Upper lobe of right lung (tissue), 1 donor: ENCODE data around the gene FHL5. TPM values are rescaled to one million over a fixed set of nuclear protein-coding genes. Genes with fewer than 3 reads are reported as not detected.
A peak's percentile ranks its signal among the peaks of the same experiment; 100 is the strongest.

Experiments
- ATAC-seq: fragments of 200-7000 bp; cut with Tn5 transposase; one replicate; pipeline ENCODE4 v1.9.1; 2020; ENCODE audit warnings: mild to moderate bottlenecking, moderate library complexity
- DNase-seq: peaks from one replicate; pipeline ENCODE4 v3.0.0-alpha.2; 2020
- H3K27ac ChIP-seq: fragments of 200-600 bp; one replicate; pipeline ENCODE4 v1.8.0; 2022
- H3K27me3 ChIP-seq: fragments of 200-600 bp; one replicate; pipeline ENCODE4 v1.8.0; 2022; ENCODE audit warnings: mild to moderate bottlenecking
- H3K36me3 ChIP-seq: fragments of 200-600 bp; one replicate; pipeline ENCODE4 v1.8.0; 2022
- H3K4me1 ChIP-seq: fragments of 200-600 bp; one replicate; pipeline ENCODE4 v1.8.0; 2022
- H3K4me3 ChIP-seq: fragments of 200-600 bp; one replicate; pipeline ENCODE4 v1.8.0; 2022; ENCODE audit warnings: mild to moderate bottlenecking
- H3K9me3 ChIP-seq: fragments of 200-600 bp; one replicate; pipeline ENCODE4 v1.8.0; 2022
- intact Hi-C: fragments of 100-400 bp; cut with DNase I; formaldehyde crosslinking; loops from one replicate; pipeline ENCODE4 v1.11.0; 2022
- long read RNA-seq: library from polyadenylated mRNA; unstranded; transcript quantifications from one replicate; pipeline ENCODE4 v2.0.0, GENCODE V29; 2021
- total RNA-seq: library from RNA; stranded (reverse); fragmentation: NEBNext Ultra II Directional; extraction: Animal tissue kit (Norgen Biotek cat#: 25700); gene quantifications from one replicate; pipeline ENCODE4 v1.2.1, GENCODE V29; 2021
- TF ChIP-seq, protein P1 (sequence below): fragments of 200-600 bp; IDR thresholded peaks from one replicate; pipeline ENCODE4 v1.8.0; 2022; ENCODE audit warnings: antibody characterized with exemption
- donor health status: DM: no; HTN: yes; CAD: no; lungs with severe emphysema.

Gene FHL5, protein sequence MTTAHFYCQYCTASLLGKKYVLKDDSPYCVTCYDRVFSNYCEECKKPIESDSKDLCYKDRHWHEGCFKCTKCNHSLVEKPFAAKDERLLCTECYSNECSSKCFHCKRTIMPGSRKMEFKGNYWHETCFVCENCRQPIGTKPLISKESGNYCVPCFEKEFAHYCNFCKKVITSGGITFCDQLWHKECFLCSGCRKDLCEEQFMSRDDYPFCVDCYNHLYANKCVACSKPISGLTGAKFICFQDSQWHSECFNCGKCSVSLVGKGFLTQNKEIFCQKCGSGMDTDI
- 40.1 TPM for total RNA-seq
- long read RNA-seq, partial matches to known transcripts = 45 of 57 reads
- long read RNA-seq, other reads (novel, unspliced or antisense) = 12 of 57 reads

DNA sequence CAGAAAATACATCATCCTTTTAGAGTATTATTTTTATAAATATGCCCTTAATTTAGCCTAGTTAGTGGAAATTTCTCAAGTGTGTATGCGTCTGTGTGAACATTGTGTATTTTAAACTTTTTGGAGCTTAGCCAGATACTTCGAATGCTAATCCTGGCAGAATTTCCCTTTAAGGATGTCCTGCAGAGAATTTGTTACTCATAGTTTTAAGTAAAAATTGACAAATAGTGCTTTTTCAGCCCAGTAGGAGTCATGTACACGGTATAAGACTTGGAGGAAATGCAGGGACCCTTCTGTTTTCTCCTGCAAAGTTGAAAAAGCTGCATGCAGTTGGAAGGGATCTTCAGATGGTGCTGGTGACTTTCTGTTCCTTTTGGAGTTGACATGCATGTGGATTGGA lies at the start of gene FHL5:
FHL5 (plus strand) TSS at position 243 of the 400 bp plus-strand sequence. CDS start 40,486 bp downstream, outside the sequence.
- no peak for ATAC-seq
- H3K4me1 ChIP-seq = no peaks in the 10 kb centered on the region
- no peaks in the 10 kb centered on the region for H3K36me3 ChIP-seq
- H3K27me3 ChIP-seq = no peaks in the 10 kb centered on the region
- peak within 1 kb of the TSS; percentile 30 for H3K4me3 ChIP-seq
- no peak for DNase-seq
- H3K9me3 ChIP-seq = no peaks in the 10 kb centered on the region
- H3K27ac ChIP-seq = no peak within 1 kb of the TSS
- TF ChIP-seq, protein P1, sequence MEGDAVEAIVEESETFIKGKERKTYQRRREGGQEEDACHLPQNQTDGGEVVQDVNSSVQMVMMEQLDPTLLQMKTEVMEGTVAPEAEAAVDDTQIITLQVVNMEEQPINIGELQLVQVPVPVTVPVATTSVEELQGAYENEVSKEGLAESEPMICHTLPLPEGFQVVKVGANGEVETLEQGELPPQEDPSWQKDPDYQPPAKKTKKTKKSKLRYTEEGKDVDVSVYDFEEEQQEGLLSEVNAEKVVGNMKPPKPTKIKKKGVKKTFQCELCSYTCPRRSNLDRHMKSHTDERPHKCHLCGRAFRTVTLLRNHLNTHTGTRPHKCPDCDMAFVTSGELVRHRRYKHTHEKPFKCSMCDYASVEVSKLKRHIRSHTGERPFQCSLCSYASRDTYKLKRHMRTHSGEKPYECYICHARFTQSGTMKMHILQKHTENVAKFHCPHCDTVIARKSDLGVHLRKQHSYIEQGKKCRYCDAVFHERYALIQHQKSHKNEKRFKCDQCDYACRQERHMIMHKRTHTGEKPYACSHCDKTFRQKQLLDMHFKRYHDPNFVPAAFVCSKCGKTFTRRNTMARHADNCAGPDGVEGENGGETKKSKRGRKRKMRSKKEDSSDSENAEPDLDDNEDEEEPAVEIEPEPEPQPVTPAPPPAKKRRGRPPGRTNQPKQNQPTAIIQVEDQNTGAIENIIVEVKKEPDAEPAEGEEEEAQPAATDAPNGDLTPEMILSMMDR = no peak
- intact Hi-C loops = no loop called here

DNA sequence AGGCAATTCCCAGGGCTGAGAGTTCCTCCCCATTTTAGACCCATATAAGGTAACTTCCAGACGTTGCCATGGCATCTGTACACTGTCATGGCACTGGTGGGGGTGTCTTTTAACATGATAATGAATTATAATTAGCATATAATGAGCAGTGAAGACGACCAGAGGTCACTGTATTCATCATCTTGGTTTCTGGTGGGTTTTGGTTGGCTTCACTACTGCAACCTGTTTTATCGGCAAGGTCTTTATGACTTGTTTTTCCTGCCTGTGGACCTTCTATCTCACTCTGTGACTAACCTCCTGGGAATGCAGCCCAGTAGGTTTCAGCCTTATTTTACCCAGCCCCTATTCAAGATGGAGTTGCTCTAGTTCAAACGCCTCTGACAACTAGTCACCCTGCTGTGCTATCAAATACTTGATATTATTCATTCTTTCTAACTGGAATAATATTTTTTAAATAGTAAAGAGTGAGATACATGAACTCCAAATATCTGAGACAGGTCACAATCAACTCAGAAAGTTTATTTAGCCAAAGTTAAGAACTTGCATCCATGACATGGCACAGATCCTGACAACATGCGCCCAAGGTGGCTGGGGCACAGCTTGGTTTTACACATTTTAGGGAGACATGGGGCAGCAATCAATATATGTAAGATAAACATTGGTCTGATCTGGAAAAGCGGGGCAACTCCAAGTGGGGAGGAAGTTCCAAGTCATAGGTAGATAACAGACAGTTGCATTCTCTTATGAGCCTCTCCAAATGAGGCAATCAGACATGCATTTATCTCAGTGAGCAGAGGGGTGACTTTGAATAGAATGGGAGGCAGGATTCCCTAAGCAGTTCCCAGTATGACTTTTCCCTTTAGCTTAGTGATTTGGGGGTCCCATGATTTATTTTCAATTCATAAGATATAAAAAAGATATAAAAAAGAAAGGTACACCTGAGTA lies 42.5 kb upstream of the FHL5 start:
- Histone ChIP-seq H3K4me1 (peaks cover 25% of the 10 kb centered on the region), H3K36me3 (peaks cover 19% of the 10 kb centered on the region), H3K27ac (peak overlapping the region; percentile 99), H3K4me3 (peak overlapping the region; percentile 90), H3K9me3 (no peaks in the 10 kb centered on the region), H3K27me3 (no peaks in the 10 kb centered on the region)
- intact Hi-C loops = no loop called here
- no peak for DNase-seq
- TF ChIP-seq, protein P1 = no peak
- ATAC-seq = no peak

DNA sequence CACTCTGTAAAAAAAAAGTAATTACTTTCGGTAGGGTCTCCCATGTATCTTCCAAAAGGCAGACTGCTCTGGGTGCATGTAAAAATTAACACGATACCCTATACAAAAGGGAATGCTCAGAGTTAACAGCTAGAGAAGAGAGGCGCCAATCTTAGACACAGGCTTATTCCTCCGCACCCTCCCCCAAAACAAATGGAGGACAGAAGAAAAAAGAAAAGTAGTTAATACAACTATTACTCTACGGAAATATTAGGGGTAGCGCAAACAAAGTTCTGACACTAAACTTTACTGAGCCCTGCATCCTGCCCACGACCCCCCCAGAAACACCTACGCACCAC lies 41.7 kb upstream of the FHL5 start:
- intact Hi-C loops = no loop called here
- Histone ChIP-seq H3K27me3 (no peaks in the 10 kb centered on the region), H3K36me3 (peaks cover 27% of the 10 kb centered on the region), H3K4me1 (peaks cover 25% of the 10 kb centered on the region), H3K4me3 (peak overlapping the region; percentile 90), H3K9me3 (no peaks in the 10 kb centered on the region), H3K27ac (peak overlapping the region; percentile 99)
- no peak for ATAC-seq
- no peak for DNase-seq
- TF ChIP-seq, protein P1 = no peak

DNA sequence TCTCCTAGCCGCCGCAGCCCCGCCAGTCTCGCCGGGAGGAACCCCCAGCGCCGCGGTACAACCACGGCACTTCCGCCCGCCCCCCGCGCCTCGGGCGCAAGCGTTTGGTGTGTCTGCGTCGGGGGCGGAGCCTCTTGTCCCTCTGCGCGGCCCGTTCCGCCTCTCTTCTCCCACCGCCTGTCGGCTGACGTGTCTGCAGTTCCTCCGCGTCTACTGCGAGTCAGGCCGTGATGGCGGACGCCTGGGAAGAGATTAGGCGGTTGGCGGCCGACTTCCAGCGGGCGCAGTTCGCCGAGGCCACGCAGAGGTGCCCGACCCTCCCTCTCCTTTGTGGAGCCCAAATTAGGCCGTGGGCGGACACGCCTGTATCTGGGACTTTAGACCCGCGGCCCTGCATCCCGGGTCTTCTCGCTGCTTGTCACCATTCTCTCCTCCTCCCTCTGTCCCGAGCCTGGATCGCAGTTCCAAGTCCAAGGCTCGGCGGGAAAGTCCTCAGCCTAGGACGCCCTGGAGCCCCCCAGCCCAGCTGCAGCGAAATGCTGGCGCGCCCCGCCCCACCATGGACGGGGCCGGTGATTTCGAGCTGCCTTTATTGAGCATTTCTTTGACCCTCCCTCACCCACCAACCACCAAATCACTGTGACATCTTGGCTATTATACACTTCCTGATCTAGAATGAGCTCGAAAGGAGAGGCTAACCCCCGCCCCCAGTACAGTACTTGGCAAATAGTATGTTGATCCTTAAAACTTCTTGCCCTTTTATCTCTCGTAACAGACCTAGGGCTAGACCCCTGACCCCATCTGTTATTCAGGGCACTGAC lies 41.1 kb upstream of the FHL5 start, which contains the start of gene UFL1:
UFL1 (plus strand) TSS at position 163 of the 821 bp plus-strand sequence; CDS start at position 231, 68 bp downstream.
- intact Hi-C loops = no loop called here
- peak; percentile 98 for DNase-seq

More for the DNA sequence above, 41.1 kb upstream of the FHL5 start, which contains the start of gene UFL1:
- Histone ChIP-seq H3K36me3 (peaks cover 33% of the 10 kb centered on the region), H3K27me3 (no peaks in the 10 kb centered on the region), H3K4me1 (peaks cover 25% of the 10 kb centered on the region), H3K4me3 (peak within 1 kb of the TSS; percentile 90), H3K9me3 (no peaks in the 10 kb centered on the region), H3K27ac (peak within 1 kb of the TSS; percentile 99)
- ATAC-seq = peak; percentile 100
- TF ChIP-seq, protein P1 = peak; percentile 33
